ENCODE measurements around the gene GAS5. TPM values are rescaled to one million over a fixed set of nuclear protein-coding genes. Genes with fewer than 3 reads are reported as not detected.
"Not testable (repeated sequence)": the region's sequence is repeated elsewhere in the genome, so short reads cannot be mapped to it uniquely, and the experiment has no call there.

The GAS5 gene
- total and polyA plus RNA-seq, 4 donors: 28.6 to 84.8 (median 58.5) TPM

GRCh38 chr1:173886746-173887611, 19.2 kb upstream of the GAS5 start (continued):
- TF ChIP-seq GABPA (IDR thresholded peaks at IDR 0.05 in 1 of 2, conservative IDR thresholded peaks at IDR 0.05 in 1 of 2): no peak
- no peak for TF ChIP-seq TAF1 (conservative IDR thresholded peaks at IDR 0.05)
- no peak for TF ChIP-seq EGR1 (IDR thresholded peaks at IDR 0.05; ENCODE audit: low read depth in 2 of 2)
- no peak for TF ChIP-seq MAX (IDR thresholded peaks at IDR 0.05)
- no peak for TF ChIP-seq FOXA2 (IDR thresholded peaks at IDR 0.05)

GRCh38 chr1:173884701-173885100, 16.9 kb upstream of the GAS5 start:
- Histone ChIP-seq H3K4me1 (ENCODE audit: control insufficient read depth in 4 of 4, insufficient read depth in 4 of 4, low read length in 3 of 4) (no peaks in the 10 kb centered on the region), H3K4me3 (ENCODE audit: low read depth in 1 of 3, low read length in 3 of 3) (no peak overlapping the region), H3K27ac (ENCODE audit: low read depth in 1 of 2, low read length in 2 of 2) (no peak overlapping the region), H3K9me3 (ENCODE audit: control insufficient read depth in 4 of 4, low read length in 3 of 4) (no peaks in the 10 kb centered on the region), H3K9ac (ENCODE audit: low read depth in 1 of 2, low read length in 2 of 2) (no peak overlapping the region), H3K27me3 (ENCODE audit: control insufficient read depth in 4 of 4, insufficient read depth in 4 of 4, low read length in 3 of 4) (no peaks in the 10 kb centered on the region), H3K36me3 (ENCODE audit: control insufficient read depth in 4 of 4, insufficient read depth in 3 of 4, low read depth in 1 of 4, low read length in 3 of 4) (peaks cover 2 to 17% (median 9%) of the 10 kb centered on the region in 4 donors)
- DNase-seq (ENCODE audit: low spot score): no peak
- 77% methylated on average over 5 of the region's 5 CpGs for WGBS
- TF ChIP-seq GABPA (IDR thresholded peaks at IDR 0.05 in 1 of 2, conservative IDR thresholded peaks at IDR 0.05 in 1 of 2): no peak

- H3K36me3 ChIP-seq (ENCODE audit: control insufficient read depth in 4 of 4, insufficient read depth in 3 of 4, low read depth in 1 of 4, low read length in 3 of 4): peaks cover 0 to 10% (median 6%) of the 10 kb centered on the region in 4 donors
- H3K4me1 ChIP-seq (ENCODE audit: control insufficient read depth in 4 of 4, insufficient read depth in 4 of 4, low read length in 3 of 4): not testable (repeated sequence)
Observed at GRCh38 chr1:173881117-173881516, 13.3 kb upstream of the GAS5 start.

GRCh38 chr1:173878251-173878650, 10.5 kb upstream of the GAS5 start:
- DNase-seq (ENCODE audit: low spot score): no peak
- Histone ChIP-seq H3K27me3 (ENCODE audit: control insufficient read depth in 4 of 4, insufficient read depth in 4 of 4, low read length in 3 of 4) (no peaks in the 10 kb centered on the region), H3K9me3 (ENCODE audit: control insufficient read depth in 4 of 4, low read length in 3 of 4) (no peaks in the 10 kb centered on the region), H3K27ac (ENCODE audit: low read depth in 1 of 2, low read length in 2 of 2) (no peak overlapping the region), H3K36me3 (ENCODE audit: control insufficient read depth in 4 of 4, insufficient read depth in 3 of 4, low read depth in 1 of 4, low read length in 3 of 4) (peaks cover 0 to 6% (median 3%) of the 10 kb centered on the region in 4 donors), H3K4me3 (ENCODE audit: low read depth in 1 of 3, low read length in 3 of 3) (no peak overlapping the region), H3K9ac (ENCODE audit: low read depth in 1 of 2, low read length in 2 of 2) (no peak overlapping the region), H3K4me1 (ENCODE audit: control insufficient read depth in 4 of 4, insufficient read depth in 4 of 4, low read length in 3 of 4) (no peaks in the 10 kb centered on the region)
- TF ChIP-seq ZBTB33 (IDR thresholded peaks at IDR 0.05): no peak
- no peak for TF ChIP-seq SP1 (IDR thresholded peaks at IDR 0.05)

More at GRCh38 chr1:173881117-173881516, 13.3 kb upstream of the GAS5 start:
- H3K9ac ChIP-seq (ENCODE audit: low read depth in 1 of 2, low read length in 2 of 2); H3K27me3 ChIP-seq (ENCODE audit: control insufficient read depth in 4 of 4, insufficient read depth in 4 of 4, low read length in 3 of 4); H3K9me3 ChIP-seq (ENCODE audit: control insufficient read depth in 4 of 4, low read length in 3 of 4); DNase-seq (ENCODE audit: low spot score); H3K27ac ChIP-seq (ENCODE audit: low read depth in 1 of 2, low read length in 2 of 2); H3K4me3 ChIP-seq (ENCODE audit: low read depth in 1 of 3, low read length in 3 of 3): not testable (repeated sequence)
- 87% methylated on average over 4 of the region's 4 CpGs for WGBS

- H3K27me3 ChIP-seq (ENCODE audit: control insufficient read depth in 4 of 4, insufficient read depth in 4 of 4, low read length in 3 of 4): no peaks in the 10 kb centered on the region
- DNase-seq (ENCODE audit: low spot score): no peak
- H3K4me1 ChIP-seq (ENCODE audit: control insufficient read depth in 4 of 4, insufficient read depth in 4 of 4, low read length in 3 of 4): no peaks in the 10 kb centered on the region
- no peak overlapping the region for H3K9ac ChIP-seq (ENCODE audit: low read depth in 1 of 2, low read length in 2 of 2)
- peaks cover 0 to 6% (median 3%) of the 10 kb centered on the region in 4 donors for H3K36me3 ChIP-seq (ENCODE audit: control insufficient read depth in 4 of 4, insufficient read depth in 3 of 4, low read depth in 1 of 4, low read length in 3 of 4)
- 92% methylated on average over 5 of the region's 5 CpGs for WGBS
- H3K9me3 ChIP-seq (ENCODE audit: control insufficient read depth in 4 of 4, low read length in 3 of 4): no peaks in the 10 kb centered on the region
- H3K27ac ChIP-seq (ENCODE audit: low read depth in 1 of 2, low read length in 2 of 2): no peak overlapping the region
- TF ChIP-seq RAD21 (IDR thresholded peaks at IDR 0.05) (no peak), ZBTB33 (IDR thresholded peaks at IDR 0.05) (no peak), EGR1 (IDR thresholded peaks at IDR 0.05; ENCODE audit: low read depth in 2 of 2) (no peak), CTCF (IDR thresholded peaks at IDR 0.05; ENCODE audit: low read depth, low read length, missing input control) (no peak)
- H3K4me3 ChIP-seq (ENCODE audit: low read depth in 1 of 3, low read length in 3 of 3): no peak overlapping the region
Observed at GRCh38 chr1:173876732-173877131, 8.9 kb upstream of the GAS5 start.

Measured in liver (tissue), 9 donors.